Activated CD4-positive, CD25-positive, alpha-beta regulatory T cell (primary cell): ENCODE results near the gene AANAT.

ENCODE experiments used
- DNase-seq, 4 experiments: peaks; one replicate each; lab custom pipeline; 2025; lab: John Stamatoyannopoulos, UW

Gene AANAT

DNA sequence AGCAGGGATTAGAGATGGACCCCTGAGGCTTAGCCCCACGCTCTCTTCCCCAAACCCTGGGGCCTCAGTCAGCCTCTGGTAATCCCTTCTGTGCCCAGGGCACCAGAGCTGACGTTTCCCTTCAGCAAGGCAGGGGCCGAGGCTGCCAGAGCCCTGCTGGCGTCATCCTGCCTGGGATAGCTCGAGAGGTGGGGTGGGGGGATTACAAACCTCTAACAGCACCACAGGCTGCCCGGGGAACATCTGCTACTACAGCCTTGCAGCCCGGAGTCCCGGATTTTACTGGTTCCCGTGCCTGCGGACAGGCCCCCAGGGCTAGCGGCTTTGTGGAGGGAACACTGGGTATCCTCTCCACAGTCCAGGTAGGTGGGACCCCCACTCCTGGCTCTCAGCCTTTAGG lies at the start of gene AANAT:
AANAT (plus strand) TSS at position 238 of the 400 bp plus-strand sequence. CDS start 1,144 bp downstream, outside the sequence.
- no peak for DNase-seq

DNA sequence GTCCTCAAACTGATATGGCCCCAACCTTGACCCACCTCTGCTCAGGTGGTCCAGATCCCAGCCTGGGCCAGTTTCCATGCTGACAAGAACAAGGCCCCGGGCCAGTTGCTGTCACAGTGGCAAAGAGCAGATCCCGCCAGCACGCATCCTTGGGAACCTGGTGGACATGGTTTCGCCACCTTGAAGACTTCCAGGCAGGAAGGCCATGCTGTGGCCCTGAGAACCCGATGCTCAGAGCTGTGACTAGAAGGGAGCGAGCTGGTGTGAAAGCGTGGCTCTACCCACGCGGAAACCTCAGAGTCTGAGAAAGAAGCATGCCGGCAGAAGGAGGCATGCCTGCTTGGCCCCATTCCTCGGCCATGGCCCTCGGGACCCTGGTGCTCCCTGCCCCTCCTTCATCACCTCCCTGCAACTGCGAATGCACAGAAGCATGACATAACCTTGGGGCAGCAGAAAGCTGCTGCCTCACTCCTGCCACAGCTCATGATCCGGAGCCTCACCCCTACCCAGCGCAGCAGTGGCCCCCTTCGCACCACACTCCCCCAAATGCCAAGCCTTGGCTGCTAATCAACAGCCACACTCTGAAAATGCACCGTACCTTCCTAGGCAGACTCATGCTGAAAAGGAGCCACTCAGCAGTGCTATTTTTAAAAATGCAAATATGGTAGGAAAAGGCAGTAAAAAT lies 47.7 kb upstream of the AANAT start:
- DNase-seq = no peak

DNA sequence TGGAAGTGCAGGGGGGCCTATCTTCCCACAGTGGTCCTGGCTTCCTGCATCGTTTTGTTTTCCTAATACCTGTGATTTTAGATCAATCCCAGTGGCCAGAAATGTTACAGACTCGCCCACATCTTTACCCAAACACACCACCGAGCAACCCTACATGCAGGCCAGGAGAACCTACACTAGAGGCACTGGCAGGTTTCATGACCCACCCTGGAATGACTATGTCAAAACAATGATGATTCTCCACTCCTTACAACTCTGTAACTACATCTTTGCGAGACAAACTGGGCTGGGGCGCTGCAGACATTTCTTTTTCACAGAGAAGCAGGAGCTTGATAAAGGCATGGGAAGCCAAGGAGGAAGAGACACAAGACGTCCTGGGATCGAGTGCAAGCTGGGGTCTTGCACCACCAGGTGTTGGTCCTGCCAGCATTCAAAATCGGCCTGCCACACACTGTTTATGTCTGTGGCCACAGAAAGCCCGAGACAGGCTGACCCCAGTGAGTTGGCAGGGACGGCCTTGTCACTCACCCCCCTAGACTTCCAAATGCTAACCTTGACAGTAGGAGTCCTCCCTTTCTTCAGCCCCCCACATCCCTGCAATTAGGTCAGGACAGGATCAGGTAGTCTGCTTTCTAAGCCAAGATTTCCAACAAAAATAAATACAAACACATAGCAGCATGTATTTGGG lies 46.9 kb upstream of the AANAT start:
- no peak for DNase-seq

DNA sequence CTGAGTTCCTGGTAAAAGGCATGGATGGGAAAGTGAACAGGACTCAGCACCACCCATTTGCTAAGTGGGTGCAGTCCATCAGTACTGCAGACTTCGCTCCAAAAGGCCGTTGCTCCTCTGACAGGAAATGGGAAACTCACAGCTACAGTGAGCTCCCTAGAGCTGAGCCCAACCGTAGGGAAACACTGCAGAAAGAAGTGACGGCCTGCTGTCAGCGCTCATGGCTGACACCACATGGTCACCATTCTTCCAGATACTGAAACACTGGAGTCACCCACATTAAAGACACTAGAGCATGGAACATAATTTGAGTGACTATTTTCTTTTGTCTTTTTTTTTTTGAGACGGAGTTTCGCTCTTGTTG lies 46.4 kb upstream of the AANAT start:
- no peak for DNase-seq

DNA sequence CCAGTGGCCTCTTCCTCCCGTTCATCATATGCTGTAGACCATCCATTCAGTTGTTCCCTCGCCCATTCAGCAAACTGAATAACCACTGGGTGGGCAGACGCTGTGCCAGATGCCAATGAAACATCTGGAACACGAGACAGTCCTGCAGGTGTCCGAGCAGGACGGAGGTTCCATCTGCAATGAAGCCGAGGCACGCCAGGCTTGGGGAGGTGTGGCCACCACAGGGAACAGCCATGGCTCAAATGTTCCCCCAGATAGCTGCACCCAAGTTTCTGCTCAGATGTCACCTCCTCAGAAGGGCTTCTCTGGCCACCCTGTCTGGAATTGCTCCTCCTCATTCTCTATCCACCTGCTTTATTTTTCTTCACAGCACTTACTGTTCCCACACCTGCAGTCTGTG lies 45.0 kb upstream of the AANAT start:
- DNase-seq = no peak

DNA sequence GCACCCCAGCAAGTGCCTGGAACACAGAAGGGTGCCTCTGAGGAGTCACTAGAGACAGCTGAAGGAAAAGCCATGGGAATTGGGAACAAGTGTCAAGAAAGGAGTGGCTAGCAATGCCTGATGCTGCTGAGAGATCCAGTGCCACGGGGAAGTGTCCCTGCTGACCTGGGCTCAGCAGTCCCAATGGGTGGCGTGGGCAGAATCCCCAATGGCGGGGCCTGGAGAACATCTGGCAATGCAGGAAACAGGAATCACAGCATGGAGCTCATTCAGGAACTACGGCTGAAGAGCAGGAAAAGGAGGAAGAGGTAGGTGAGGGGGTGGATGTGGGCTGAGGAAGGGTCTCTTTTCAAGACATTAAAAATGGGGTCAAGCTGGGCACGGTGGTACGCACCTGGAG lies 44.5 kb upstream of the AANAT start:
- DNase-seq = no peak

DNA sequence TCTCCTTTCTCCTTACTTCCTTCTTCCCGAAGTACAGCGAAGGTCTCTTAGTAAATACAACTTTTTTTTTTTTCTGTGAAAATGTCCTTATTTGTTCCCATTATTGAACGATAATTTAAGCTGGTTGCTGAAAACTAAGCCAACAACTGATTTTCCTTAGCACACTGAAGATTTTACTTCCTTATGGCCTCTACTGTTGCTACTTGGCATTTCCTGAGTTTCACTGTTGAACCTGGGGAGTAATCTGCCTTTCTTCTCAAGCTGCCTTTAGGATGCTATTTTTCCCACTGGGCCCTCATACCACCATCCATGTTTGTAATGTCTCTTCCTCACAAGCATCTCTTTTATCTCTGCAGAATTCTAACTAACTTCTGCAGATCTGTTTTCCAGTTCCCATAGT lies 40.5 kb upstream of the AANAT start:
- DNase-seq = no peak

DNA sequence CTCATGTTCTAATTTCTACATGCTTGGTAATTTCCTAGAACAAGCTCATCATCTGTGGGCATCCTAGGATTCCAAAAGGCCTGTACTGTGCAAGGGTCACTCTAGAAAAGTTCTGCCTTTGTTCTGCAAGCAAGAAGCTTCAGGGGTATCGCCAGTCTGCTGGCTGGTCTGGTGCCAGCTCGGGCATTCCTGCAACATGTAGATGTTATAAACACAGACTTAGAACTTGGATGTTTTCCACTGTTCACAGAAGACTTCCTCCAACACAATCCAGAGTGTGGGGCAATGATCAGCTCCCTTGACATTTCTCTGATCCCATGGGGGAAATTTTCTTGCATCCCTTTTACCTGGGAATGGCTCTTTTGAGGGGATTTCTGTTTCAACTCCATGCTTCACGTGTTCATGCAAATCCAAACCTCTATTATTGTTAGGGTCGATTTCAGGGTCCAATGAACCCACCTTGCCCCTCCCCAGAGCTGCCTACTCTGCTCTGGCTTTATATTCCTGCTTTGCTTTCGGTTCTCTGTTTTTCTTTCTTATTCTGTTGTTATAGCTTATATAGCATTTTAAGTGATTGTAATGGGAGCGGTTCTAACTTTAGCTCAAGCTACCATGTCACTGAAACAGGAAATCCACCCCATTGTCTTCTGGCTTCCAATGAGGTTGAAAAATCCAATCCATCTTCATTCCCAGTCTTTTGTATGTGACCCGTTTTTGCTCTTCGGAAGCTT lies 39.7 kb upstream of the AANAT start:
- no peak for DNase-seq

DNA sequence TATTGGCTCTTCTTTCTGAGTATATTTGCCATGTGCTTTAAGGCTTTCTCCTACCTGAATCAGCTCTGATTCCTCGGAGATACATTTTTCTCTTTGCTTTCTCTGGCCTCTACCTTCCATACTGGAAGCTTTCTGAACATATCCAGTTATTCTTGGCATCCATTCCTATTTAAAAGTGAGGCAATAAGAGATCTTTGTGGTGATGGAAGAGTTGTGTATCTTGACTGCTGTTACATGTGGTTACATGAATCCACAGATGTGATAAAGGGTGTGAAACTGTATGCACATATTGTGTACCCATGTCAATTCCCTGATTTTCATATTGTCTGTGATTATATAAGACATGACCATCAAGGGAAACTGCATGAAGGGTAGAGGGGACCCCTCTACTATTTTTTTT lies 38.9 kb upstream of the AANAT start:
- no peak for DNase-seq

DNA sequence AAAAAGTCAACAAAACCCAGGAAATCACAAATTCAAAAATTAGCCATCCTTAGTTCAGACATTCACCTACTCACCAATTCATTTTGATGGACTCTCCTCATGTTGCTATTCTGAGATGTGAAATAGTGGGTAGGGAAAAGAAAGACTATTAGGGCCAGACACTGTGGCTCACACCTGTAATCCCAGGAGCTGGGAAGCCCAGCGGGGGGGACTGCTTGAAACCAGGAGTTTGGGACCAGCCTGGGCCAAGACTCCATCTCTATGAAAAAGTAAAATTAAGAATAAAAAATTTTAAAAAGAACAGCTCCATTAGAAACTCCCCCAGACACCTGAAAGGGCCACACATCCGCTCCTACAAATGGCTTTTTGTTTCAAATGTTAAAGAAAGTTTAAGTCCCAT lies 35.9 kb upstream of the AANAT start:
- DNase-seq = no peak

DNA sequence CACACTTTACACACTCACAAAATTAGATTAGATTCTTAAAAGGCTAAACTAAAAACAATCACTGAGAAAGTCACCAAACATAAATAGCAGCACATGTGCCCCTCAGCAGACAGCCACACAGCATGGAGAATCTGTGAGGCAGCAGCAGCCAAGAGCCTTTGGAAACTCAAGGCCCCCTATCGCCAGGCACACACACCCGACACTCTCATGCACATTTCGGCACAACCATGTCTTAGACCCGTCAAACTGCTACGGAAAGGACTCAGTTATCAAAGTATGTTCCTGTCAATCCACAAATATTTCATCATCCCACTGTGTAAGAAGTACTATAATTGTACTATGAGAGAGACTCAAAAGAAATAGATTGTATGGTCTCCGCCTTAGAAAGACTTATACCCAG lies 35.4 kb upstream of the AANAT start:
- no peak for DNase-seq

DNA sequence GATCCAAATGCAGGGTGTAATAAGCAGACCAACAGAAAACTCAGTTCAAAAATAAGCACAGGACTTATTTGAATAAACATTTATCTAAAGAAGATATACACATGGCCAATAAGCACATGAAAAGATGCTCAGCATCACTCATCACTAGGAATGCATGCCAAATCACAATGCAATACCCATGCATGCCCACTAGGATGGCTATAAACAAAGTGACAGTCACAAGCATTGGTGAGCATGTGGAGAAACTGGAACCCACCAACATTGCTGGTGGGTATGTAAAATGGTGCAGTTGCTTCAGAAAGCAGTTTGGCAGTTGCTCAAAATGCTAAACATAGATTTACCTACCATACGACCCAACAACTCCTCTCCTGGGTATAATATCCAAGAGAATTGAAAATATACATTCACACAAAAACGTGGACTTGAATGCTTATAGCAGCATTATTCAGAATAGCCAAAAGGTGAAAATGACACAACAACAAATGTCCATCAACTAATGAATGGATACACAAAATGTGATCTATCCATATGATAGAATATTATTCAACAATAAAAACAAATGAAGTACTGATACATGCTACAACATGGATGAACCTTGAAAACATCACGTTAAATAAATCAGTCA lies 34.6 kb upstream of the AANAT start:
- DNase-seq = no peak

DNA sequence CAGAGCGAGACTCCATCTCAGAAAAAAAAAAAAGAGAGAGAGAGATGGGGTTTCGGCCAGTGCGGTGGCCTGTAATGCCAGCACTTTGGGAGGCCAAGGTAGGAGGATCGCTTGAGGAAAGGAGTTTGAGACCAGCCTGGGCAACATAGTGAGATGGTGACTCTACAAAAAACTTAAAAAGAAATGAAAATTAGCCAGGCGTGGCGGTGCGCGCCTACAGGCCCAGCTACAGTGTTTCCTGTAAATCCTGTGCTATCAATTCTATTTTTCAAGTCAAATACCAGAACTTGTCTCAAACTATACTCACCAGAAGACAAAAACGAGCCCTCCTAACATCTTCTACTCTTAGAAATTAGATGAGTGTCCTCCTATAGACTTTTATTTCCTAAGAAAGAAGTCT lies 33.7 kb upstream of the AANAT start:
- no peak for DNase-seq

DNA sequence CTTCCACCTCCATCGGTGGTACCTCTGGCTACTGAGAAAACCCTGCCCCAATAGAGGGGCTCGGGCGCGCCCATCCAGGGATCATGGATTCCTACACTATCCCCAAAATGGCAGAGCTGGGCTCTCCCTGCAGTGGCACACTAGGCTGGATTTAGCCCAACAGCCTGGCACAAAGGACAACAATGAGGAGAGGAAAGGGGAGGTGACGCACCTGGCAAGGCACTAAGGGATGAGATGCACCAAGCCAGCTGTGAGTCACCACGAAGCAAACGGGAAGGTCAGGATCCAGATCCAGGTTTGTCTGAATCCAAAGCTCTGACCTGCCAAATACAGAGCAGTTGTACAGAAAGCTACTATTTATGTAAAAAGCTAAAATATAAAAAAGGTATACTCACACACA lies 32.5 kb upstream of the AANAT start:
- DNase-seq = no peak

DNA sequence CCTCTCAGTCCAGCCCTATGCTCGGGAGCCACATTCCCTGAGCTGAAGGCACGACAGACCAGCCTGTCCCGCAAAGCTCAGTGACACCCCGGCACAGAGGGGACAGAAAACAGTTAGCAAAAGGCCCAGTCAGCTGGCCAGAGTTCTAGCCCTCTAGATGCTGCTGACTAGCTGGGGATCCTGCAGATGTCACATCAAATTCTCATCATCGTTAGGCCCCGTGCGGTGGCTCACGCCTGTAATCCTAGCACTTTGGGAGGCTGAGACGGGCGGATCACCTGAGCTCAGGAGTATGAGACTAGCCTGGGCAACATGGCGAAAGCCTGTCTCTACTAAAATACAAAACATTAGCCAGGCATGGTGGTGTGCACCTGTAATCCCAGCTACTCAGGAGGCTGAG lies 31.7 kb upstream of the AANAT start:
- no peak for DNase-seq

DNA sequence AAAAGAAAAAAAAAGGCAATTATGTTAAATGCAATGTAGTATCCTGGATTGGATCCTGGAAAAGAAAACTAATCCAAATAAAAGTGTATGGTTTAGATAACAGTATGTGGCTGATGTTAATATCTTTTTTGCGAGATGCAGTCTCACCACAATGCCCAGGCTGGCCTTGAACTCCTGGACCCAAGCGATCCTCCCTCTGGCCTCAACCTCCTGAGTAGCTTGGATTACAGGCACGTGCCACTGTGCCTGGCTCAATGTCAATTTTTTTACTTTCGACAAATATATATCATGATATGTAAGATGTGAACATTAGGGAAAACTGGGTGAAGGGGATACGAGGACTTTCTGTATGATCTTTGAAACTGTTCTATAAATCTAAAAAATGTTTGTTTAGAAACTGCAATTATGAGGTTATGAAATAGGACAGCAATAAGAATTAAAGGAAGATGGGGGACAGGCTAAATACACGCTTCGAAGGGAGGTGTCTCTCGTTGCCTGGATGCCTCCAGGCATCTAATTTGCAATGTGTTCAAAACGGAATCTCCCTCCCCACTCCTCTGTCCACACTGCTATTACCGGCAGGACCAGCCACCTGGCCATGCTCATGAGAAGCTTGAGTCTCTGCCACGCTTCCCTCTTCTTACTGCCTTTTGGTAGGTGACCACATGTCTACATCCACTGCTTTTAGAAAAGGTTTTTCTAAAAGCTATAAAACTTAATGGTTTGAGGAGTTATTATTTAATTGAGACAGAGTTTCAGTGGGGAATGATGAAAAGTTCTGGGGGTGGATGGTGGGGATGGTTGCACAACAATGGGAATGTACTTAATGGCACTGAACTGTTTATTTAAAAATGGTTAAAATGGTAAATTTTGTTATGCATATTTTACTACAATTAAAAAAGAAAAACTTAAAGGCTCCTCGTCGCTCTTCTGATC lies 29.7 kb upstream of the AANAT start:
- no peak for DNase-seq

DNA sequence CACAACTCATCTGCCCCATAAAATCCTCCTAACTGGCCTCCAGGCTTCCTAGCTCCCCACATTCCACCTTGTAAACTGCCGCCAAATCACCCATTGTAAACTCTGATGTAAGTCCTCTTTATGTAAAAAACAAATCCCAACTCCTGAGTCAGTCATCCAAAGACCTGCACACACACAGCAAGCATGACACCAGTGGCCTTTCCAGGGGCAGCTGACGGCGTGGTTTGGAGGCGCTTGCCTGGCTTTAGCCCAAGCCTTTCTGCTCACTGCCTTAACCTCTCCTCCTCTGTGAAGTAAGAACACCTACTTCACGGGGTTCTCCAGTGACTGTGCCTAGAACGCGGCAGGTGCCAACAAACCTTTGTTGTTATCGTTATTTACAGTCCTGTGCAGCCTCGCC lies 28.5 kb upstream of the AANAT start:
- DNase-seq = no peak

DNA sequence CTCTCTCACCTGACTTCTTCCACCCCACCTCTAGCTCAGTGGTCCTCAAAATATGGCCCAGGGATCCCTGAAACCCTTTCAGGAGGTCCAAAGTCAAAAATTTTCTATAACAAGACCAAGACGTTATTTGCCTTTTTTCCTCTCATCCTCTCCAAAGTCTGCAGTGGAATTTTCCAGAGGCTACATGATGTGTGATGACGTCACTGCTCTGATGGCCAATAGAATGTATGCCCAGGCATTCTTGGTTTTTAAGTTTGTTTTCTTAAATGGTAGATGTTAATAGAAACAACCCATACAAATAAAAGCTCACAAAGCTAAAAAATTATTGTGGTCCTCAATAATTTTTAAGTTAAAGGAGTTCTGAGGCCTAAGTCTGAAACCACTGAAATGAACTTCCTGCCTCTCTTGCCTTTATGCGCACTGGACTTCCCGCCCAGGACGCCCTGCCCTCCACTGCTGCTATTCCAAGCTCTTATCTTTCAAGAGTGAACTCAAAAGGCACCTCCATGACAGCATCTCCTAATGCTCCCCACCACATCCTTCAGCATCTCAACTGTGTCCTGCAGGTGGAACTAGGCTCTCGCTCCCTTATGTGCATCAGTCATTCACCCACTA lies 28.0 kb upstream of the AANAT start:
- DNase-seq = no peak

DNA sequence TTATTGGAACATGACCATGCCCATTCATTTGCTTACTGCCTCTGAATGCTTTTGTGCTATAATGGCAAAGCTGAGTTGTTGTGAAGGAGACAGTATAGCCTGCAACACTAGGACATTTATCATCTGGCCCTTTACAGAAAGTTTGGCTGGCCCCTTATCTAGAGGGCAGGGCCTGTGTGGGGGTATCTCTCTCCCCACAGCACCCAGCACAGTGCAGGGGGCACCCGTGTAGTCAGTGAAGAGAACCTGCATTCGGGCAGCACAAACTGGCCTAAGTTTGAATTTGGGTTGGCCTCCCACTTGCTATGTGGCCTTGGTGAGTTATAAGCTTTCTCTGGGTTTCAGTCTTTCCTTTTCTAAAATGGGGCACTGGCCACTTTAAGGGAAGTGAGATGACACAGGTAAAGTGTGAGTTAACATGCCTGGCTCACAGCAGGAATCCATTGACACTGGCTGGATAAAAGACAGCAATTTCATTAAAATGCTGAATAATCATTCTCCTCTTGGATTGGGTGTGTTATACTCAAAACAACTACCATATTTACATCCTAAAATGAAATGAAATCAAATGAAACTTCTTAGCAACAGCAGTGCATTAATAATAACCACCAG lies 26.5 kb upstream of the AANAT start:
- DNase-seq = no peak

DNA sequence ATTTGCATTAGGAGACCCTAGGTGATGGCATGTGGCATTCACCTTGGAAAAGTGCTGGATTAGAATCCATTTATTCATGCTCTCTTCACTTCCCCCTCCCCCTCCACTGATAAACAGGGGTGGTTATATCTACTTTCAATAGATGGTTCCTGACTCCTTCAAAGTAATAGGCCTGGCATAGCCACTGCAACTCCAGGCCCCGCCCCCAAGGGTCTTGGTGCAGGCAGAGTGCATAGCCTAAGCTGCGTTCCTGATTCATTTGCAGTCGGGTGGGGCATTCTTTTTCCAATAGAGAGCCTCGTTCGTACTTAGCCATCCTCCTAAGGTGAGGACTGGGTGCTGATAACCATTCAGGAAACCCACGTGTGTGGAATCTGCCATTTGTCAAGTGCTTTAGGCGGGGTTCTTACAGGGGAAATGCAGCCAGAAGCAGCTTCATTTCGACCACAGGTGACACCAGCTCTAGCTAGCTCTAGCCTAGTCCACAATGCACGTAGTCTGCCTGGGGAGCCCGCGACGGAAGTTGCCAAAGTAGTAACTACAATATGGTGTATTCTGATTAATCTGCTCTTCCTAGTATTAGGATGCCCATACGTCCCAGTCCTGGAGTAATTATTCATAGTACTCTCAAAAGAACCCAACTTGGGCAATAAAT lies 25.6 kb upstream of the AANAT start:
- DNase-seq = no peak
